Choroid plexus epithelial cell (primary cell): ENCODE measurements around the gene RAP1GAP.
A peak's percentile ranks its signal among the peaks of the same experiment; 100 is the strongest.

Experiments used
- DNase-seq: peaks from one replicate; pipeline ENCODE4 v3.0.0-alpha.2; 2010; ENCODE audit warnings: low read depth
- H3K4me3 ChIP-seq: 2 replicates; pipeline ENCODE4 v1.5.1; 2011; ENCODE audit warnings: low read depth, mild to moderate bottlenecking, control low read depth, low read length, moderate library complexity
- TF ChIP-seq, protein P1 (sequence below): conservative IDR thresholded peaks from 2 replicates; pipeline ENCODE4 v1.5.1; 2011; ENCODE audit warnings: low read depth, mild to moderate bottlenecking, control low read depth, inconsistent platforms, low read length, moderate library complexity

RAP1GAP gene

DNA sequence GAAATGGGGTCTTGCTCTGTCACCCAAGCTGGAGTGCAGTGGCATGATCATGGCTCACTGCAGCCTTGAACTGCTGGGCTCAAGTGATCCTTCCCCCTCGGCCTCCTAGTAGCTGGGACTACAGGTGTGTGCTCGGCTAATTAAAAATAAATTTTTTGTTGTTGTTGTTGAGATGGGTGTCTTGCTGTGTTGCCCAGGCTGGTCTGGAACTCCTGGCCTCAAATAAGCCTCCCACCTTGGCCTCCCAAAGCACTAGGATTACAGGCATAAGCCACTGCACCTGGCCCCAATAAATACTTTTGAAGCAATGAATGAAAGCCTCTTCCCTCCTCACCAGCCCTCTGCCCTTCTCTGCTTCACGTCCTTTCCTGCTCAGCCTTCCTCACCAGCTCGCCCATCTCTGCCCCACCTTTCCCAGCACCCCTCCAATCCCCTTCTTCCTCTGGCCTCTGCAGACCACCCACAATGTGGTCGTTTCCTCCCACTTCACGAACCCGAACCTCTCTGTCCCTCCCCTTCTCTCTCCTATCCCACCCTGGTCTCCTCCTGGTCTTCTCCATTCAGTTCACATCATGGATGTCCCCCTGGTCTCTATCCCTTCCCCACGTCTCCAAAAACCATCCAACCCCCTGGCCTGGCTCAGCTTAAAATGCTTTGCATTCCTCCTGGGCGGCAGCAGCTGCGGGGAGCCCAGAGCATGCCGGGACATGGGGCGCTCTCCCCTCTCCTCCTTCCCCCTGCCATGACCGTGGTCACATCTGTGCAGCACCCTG is 38.4 kb downstream of the RAP1GAP start:
- TF ChIP-seq, protein P1, sequence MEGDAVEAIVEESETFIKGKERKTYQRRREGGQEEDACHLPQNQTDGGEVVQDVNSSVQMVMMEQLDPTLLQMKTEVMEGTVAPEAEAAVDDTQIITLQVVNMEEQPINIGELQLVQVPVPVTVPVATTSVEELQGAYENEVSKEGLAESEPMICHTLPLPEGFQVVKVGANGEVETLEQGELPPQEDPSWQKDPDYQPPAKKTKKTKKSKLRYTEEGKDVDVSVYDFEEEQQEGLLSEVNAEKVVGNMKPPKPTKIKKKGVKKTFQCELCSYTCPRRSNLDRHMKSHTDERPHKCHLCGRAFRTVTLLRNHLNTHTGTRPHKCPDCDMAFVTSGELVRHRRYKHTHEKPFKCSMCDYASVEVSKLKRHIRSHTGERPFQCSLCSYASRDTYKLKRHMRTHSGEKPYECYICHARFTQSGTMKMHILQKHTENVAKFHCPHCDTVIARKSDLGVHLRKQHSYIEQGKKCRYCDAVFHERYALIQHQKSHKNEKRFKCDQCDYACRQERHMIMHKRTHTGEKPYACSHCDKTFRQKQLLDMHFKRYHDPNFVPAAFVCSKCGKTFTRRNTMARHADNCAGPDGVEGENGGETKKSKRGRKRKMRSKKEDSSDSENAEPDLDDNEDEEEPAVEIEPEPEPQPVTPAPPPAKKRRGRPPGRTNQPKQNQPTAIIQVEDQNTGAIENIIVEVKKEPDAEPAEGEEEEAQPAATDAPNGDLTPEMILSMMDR = no peak
- no peak overlapping the region for H3K4me3 ChIP-seq
- no peak for DNase-seq

DNA sequence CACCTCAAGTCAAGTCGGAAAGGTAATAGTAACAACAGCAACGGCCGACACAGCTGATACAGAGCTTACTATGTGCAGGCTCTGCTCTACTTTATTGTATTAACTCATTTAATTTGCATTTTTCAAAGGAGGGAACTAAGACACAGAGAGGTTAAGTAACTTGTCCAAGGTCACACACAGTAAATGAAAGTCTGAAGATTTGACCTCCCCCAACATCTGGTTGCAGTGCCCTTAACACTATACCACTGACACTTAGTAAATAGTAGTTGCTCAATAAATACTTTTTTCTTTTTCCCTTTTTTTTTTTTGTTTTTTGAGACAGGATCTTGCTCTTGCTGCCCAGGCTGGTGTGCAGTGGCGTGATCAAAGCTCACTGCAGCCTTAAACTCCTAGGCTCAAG is 39.2 kb downstream of the RAP1GAP start:
- H3K4me3 ChIP-seq = no peak overlapping the region
- TF ChIP-seq, protein P1 = no peak
- no peak for DNase-seq

DNA sequence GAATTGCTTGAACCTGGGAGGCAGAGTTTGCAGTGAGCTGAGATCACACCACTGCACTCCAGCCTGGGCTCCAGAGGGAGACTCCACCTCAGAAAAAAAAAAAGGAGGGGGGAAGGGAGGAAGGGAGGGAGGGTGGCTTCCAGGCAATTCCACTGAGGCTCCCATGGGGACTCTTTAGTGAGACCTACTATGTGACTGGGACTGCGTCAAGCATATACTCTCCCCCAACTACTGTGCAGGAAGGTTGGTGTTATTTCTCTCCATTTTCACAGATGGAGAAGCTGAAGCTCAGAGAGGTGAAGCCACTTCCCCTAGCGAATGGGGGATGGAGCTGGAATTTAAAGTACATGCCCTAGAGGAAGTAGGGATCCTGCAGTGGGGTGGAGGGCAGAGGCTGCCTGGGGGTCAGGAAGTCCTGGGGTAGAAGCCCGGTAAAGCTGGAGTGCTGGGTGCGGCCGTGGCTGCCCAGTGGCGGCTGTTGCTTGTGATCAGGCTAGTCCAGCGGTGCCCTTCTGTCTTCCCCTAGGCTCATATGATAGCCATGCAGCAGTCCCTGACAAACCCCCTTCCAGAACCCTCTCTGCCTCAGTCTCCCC is 40.3 kb downstream of the RAP1GAP start:
- TF ChIP-seq, protein P1 = no peak
- no peak for DNase-seq
- no peak overlapping the region for H3K4me3 ChIP-seq

DNA sequence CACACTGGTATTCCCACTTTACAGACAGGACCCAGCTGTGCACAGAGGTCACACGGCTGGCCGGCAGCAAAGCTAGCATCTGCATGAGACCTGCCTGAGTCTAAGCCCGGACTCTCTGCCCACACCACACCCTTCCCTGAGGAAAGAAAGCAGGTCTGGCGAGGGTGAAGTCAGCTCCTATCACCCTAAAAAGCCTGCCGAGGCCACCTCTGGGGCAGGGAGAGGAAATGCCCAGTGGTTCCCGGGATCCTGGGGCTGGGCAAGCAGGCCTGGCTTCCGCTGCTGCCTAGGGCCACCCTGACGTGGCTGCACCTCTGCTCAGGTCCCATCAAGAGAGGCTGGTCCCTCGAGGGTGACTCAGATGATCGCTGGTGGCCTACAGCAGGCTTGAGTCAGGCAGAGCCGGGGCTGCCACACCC is 42.2 kb downstream of the RAP1GAP start:
- no peak for DNase-seq
- TF ChIP-seq, protein P1 = no peak
- H3K4me3 ChIP-seq = no peak overlapping the region

DNA sequence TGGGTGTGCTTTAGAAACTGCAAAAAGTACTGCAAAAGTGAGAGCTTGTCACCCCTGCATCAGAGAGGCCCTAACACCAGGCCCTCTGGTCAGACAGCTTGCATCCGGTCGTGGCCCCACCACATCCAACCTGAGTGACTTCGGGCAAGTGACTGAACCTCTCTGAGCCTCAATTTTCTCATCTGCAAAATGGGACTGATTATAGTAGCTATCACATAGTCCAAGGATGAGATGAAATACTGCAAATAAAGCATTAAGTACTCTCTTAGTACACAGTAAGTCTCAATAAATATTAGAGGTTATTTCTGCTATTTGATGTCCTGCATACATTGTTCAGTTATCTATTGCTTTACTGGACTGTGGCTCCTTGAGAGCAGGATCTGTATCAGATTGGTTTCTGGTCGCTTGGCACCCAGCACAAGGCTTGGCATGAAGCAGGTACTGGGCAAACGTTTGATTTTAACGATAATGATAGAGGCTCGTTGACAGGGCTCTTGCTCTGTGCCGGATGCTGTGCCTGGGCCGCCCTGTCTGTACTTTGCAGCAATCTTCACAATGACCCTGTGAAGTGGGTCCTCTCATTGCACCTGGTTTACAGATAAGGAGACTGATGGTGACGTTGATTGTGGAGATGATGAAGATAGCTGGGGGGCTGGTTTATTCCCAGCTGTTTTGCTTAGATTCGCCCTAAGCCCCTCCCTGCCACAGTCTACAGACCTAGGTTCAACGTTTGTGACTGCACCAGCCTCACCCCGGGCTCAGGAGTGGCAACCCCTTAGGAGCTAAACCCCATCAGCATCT is 43.6 kb downstream of the RAP1GAP start:
- H3K4me3 ChIP-seq = no peak overlapping the region
- DNase-seq = no peak
- TF ChIP-seq, protein P1 = no peak

DNA sequence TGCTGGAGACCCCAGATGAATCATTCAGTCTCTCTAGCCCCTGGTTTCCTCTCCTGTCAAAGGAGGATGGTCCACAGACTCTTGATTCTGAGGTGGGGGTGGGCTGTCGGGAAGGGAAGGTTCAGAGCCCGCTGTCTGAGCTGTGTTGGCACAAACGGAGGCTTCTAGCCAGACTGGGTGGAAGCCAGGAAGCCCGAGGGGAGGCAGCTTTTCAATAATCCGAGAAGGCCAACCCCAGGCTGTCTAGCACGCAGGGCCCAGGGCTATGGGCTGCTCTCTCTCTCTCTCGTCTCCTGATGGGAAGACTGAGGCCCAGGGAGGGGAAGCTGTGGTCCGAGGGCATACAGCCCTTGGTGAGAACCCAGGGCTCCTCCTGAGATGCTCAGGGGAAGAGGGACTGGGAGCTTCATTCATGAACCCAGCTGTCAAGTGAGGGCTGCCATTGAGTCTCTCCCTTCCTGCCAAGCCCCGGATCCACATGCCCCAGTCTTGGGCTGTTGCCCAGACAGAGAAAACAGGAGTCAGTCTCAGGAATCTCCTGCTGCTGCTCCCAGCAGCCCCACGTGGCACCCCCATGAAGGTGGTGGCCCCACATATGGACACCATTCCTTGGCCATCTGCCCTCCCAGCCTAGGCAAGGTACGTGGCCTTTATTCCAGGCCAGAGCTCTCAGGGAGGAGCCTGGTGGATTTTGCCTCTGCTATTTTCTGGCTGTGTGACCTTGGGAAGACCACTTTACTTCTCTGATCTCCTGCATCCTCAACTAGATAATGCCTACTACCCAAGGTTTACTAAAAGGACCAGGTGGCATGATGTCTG is 44.4 kb downstream of the RAP1GAP start:
- no peak overlapping the region for H3K4me3 ChIP-seq
- TF ChIP-seq, protein P1 = no peak
- peak; percentile 14 for DNase-seq
